T47D (cell line): ENCODE measurements around the gene ATG4D.
A peak's percentile ranks its signal among the peaks of the same experiment; 100 is the strongest.
"Not testable (repeated sequence)": the region's sequence is repeated elsewhere in the genome, so short reads cannot be mapped to it uniquely, and the experiment has no call there.

Experiments used
- DNase-seq, 2 experiments: peaks; one replicate each; pipeline versions ENCODE4 v3.0.0 to v3.0.0-alpha.2; 2011 to 2012; ENCODE audit warnings: low read depth in 1 of 2, low spot score in 1 of 2
- JUND ChIP-seq: IDR thresholded peaks from 2 replicates; pipeline ENCODE4 v1.6.1; 2012; ENCODE audit warnings: low read depth
- in situ Hi-C: cut with HindIII; loops from 2 replicates; pipeline ENCODE4 v1.10.0; 2016; ENCODE audit warnings: low sequenced_read_pairs, low pct_unique_long_range_greater_than_20kb

ATG4D gene

GRCh38 chr19:10565567-10566407 lies 22.1 kb downstream of the ATG4D start, which contains the start of gene KRI1:
Gene KRI1 (minus strand): TSS chr19:10566010. CDS start chr19:10565999, 11 bp downstream.
- TF ChIP-seq JUND = no peak
- peak; percentile 95 to 96 for DNase-seq
- in situ Hi-C loops = no loop called here

GRCh38 chr19:10566408-10566657 lies 22.6 kb downstream of the ATG4D start:
- no peak for TF ChIP-seq JUND
- DNase-seq = no peak
- in situ Hi-C loops = no loop called here

GRCh38 chr19:10566658-10567410 lies 23.1 kb downstream of the ATG4D start:
- in situ Hi-C loops = no loop called here

GRCh38 chr19:10567656-10568055 lies 24.0 kb downstream of the ATG4D start:
- TF ChIP-seq JUND = no peak
- in situ Hi-C loops = no loop called here
- no peak for DNase-seq

More at GRCh38 chr19:10566658-10567410, 23.1 kb downstream of the ATG4D start:
- no peak for TF ChIP-seq JUND
- no peak for DNase-seq

GRCh38 chr19:10568062-10568825 lies 24.5 kb downstream of the ATG4D start:
- no peak for TF ChIP-seq JUND
- DNase-seq = peak in 1 of 2 experiments; percentile 64
- in situ Hi-C loops = no loop called here

- DNase-seq = peak; percentile 80 to 98
- no peak for TF ChIP-seq JUND
- in situ Hi-C loops = no loop called here
Observed at GRCh38 chr19:10568826-10569651, 25.3 kb downstream of the ATG4D start, which contains the start of gene CDKN2D. Gene CDKN2D (minus strand): TSS chr19:10568979. CDS start chr19:10568653, 326 bp downstream.

GRCh38 chr19:10573793-10574192 lies 30.1 kb downstream of the ATG4D start:
- in situ Hi-C loops, DNase-seq: not testable (repeated sequence)

- in situ Hi-C loops = no loop called here
- no peak for TF ChIP-seq JUND
- no peak for DNase-seq
Observed at GRCh38 chr19:10574462-10574861, 30.8 kb downstream of the ATG4D start.

- no peak for TF ChIP-seq JUND
- no peak for DNase-seq
- in situ Hi-C loops = no loop called here
Observed at GRCh38 chr19:10575011-10575716, 31.5 kb downstream of the ATG4D start.

GRCh38 chr19:10577951-10578350 lies 34.2 kb downstream of the ATG4D start:
- no peak for TF ChIP-seq JUND
- DNase-seq = no peak
- in situ Hi-C loops = no loop called here

- in situ Hi-C loops = no loop called here
- no peak for TF ChIP-seq JUND
- DNase-seq = peak in 1 of 2 experiments; percentile 91
Observed at GRCh38 chr19:10580979-10581631, 37.4 kb downstream of the ATG4D start.
